HG03575 (cell line): Measurements from ENCODE around the gene ZNF335.
"Not testable (repeated sequence)": the region's sequence is repeated elsewhere in the genome, so short reads cannot be mapped to it uniquely, and the experiment has no call there.

Source experiments
- ATAC-seq: cut with Tn5 transposase; IDR thresholded peaks from one replicate; pipeline ENCODE4 v1.9.1; 2021; ENCODE audit not compliant: unreplicated experiment, insufficient number of reproducible peaks, low FRiP score; ENCODE audit errors: extremely low read depth

ZNF335 gene

DNA sequence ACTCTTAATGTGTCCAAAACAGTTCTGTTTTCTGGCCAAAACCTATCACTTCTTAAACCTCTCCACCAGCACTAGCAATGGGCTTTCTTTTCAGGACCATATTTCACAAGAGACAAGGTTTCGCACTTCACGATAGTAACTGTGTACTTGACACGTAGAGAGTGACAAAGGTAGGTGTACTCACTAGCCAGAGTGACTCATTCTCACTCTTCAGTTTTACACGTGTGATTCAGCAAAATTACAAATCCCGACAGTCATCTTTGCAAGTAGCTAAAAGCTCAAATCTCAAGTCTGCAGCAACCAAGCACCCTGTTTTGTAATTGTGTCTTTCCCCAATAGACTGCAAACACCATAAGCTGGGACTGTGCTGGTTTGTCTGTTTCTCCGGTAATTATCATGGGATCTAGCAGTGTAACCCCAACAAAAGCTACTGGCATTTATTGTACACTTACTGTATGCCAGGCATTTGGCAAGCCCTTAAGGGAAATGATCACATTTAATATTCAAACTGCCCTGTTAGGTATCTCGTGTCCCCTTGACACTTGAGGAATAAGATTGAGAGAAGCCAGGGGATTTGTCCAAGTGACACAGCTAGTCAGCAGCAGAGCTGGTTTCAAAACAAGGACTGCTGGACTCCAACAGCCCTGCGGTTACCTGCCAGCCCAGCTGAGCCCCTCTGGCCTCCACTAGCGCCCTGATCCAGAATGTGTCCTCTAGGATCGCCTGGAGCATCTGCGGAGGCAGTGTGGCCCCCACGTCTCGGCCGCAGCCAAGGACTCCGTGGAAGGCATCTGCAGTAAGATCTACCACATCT is 27.6 kb downstream of the ZNF335 start:
- no peak for ATAC-seq

DNA sequence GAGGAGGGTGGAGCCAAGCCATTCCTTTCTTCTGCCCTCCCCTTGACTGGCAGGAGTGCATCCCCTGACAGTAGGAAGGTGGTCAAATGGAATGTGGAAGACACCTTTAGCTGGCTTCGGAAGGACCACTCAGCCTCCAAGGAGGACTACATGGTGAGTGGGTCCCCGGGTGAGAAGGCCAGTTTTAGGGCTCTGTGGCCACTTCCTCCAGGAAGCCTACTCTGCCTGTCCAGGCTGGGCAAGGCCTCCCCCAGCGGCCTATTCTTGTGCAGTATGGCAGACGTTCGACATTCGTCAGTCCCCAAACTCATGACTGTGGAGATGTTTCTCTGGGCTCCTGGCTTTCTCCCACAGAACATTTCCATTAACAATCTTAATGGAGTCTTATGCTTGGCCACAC is 28.4 kb downstream of the ZNF335 start:
- ATAC-seq = no peak

DNA sequence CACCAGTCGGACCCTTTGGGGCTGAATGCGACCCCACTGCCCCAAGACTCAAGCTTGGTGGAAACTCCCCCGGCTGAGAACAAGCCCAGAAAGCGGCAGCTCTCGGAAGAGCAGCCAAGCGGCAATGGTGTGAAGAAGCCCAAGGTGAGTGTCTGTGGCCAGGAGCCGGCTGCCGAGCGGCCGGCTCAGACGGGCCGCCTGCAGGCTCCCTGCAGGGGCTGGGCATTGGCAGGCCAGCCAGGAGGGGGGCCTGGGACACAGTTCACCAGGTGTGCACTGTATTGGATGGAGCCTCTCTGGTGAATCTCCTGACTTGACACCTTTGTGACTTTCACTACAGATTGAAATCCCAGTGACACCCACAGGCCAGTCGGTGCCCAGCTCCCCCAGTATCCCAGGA is 31.5 kb downstream of the ZNF335 start:
- ATAC-seq = no peak

DNA sequence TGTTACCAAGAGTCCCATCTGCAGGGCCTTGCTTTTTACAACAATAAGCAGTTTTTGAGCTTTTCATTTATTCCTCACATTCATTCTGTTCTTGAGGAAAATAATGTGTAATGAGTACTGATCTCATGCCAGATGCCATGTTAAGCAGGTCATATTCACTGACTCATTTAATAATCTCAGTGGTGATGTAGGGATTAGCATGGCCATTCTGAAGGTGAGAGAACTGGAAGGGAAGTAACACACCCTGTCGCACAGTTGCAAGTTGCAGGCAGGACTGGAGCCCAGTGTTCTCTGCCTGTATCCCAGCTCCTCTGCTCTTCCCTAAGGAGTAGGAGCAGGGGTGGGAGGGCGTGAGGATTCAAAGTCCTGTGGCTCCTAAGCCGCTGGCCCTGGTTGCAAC is 31.9 kb downstream of the ZNF335 start:
- no peak for ATAC-seq

DNA sequence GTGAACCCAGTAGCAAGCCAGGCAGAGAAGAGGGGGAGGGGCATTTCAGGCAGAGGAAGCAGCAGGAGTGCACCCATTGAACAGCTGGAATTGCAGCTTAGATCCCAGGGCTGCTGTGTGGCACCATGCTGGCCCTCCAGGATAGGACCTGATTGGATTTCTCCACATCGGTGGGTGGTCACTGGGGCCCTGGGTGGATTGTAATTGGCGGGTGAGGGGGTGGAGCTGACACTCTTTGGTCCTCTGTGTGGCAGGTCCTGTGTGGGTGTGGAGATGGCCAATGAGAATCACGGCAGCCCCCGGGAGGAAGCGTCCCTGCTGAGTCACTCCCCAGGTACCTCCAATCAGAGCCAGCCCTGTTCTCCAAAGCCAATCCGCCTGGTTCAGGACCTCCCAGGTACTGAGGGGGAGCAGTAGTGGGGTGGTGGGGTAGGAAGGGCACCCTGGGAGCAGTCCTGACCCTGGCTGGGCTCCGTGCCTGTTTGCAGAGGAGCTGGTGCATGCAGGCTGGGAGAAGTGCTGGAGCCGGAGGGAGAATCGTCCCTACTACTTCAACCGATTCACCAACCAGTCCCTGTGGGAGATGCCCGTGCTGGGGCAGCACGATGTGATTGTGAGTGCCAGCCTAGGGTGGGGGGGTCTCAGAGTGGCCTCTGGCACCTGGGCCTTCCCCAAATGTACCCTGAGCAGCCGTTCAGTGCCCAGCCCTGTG is 33.1 kb downstream of the ZNF335 start:
- no peak for ATAC-seq

DNA sequence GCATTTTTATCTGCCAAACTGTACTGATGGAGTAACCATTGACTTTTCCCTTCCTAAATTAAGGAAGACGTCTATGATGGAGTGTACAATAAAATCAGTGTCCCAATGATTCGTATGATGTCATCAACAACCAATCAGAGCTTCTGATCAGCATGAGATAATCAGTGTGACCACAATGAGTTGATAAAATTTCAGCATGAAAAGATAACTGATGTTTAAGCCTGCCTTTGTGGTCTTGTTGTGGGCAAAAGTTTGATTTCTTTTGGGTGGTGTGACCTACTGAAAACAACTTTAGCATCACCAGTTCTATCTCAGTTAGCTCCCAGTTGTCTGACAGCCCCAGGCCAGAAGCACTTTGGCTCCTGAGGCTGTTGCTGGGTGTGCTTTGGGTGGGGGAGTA is 34.2 kb downstream of the ZNF335 start:
- ATAC-seq = no peak

DNA sequence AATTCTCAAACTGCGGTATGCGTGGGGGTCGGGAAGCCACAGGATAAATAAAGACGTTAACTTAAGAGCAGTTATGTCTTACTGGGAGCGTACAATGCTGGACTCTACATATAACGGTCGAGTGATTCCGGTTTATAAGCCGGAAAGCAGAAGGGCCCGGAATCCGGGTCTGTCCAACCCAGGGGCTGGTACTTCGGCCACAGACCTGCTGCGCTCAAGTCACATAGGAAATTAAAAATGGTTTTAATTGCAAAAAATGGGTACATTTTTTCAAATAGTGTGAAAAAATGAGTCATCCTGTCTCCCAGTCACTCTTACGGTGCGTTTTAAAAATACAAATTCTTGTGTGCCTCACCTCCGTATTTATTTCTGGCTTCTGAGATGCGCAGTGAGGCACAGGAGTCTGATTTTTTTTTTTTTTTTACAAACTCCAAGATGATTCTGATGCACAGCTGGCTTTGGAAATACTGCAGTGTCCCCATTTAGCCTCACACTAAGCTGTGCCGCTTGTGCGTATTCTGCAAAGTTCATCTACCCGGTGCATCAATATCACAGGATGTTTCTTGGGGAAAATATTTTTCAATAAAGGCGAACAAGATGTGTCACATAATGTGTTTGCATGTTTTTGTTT is 36.5 kb downstream of the ZNF335 start:
- no peak for ATAC-seq

DNA sequence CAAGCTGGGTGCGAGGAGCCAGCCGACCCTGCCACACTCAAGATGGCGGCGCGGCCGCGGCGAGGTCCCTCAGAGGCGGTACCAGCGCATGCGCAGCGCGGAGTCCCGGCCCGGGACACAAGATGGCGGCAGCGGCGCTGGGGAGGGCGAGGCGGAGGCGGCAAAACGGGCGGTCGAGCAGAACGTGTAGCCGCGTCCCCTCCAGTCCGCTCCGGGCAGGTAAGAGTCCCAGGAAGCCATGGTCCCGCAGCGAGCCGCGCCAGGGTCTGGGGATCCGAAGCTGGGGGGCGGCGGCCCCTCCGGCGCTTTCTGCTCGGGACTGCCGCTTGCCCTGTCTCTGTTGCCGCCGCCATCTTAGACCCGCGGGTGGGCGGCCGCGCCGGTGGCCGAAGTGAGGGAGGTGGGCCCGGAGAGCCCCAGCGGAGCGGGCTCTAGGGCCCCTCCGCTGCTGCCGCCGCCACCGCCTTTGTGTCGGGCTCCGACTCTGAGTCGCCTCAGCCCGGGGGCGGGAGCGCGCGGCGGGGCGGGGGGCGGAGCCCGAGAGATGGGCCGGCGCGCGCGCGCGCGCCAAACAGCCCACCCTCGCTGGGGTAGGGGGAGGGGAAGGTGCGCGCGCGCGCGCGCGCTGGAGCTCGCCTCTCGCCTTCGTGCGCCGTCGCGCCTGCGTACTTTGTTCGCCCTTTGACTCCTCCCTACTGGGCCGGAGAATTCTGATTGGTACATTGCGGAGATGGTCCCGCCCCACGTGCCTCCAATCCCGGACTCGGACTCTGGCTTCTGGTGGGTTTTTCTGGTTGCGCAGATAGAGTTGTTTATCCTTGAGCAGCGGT is 37.2 kb downstream of the ZNF335 start, which contains the start of gene PCIF1:
TSS of gene PCIF1 (plus strand) at position 98 of the 830 bp plus-strand sequence. CDS start 4,317 bp downstream, outside the sequence.
- ATAC-seq = peak; percentile 34

DNA sequence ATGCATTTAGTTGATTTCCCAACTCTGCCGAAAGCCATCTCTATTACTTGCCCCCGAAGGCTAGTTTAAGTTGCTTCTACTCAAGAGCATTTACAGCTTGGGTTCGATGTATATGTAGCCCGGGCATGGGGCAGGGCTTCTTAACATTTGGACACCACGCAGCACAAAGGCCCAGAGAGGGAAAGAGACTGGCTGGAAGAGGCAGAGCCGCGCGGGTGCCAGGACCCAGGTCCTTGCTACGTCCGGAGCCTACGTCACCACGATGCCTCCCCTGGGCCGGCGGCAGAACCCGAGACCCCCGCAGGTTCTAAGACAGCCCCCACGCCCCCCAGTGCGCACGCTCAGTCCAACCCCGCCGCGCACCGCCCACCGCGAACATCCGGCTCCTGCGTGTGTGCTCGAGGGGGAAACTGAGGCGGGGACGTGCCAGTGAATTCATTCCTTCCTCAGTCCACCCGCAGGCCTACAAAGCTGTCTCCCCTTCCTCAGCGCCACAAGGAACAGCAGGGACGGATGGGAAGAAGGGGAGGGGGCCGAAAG is 37.9 kb downstream of the ZNF335 start:
- no peak for ATAC-seq

DNA sequence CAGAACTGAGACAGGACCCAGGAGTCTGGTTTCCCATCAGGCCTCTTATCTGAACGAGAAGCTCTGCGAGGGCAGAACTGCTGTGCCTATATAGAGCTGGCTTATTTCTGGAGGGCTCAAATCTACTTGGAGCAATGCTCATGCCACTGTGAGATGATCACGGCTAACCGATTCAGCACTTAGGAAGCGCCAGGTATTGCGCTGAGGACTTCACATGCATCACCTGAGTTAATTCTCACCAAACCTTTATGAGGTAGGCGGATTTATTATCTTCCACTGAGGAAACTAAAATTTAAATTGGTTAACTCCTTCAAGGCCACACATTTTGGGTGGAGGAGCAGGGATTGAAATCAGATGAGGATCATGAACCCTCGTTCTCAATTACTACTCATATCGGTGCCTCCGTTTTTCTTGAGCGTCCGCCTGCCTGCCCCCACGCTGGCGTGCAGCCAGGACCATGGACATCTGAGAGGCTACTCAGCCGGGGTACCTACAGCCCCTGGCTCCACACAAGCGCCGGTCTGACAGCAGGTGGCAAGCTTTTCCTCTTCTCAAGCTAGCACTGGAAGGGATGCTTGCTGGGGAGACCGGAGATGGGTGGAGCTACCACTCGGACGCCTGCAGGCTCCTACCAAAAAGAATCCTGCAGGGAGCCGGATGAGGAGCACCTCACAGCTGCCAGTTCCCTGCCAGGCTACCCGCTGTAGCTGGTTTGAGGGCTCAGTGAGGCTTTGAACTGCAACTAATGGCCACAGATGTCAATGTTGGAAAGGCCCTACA is 38.5 kb downstream of the ZNF335 start:
- no peak for ATAC-seq

DNA sequence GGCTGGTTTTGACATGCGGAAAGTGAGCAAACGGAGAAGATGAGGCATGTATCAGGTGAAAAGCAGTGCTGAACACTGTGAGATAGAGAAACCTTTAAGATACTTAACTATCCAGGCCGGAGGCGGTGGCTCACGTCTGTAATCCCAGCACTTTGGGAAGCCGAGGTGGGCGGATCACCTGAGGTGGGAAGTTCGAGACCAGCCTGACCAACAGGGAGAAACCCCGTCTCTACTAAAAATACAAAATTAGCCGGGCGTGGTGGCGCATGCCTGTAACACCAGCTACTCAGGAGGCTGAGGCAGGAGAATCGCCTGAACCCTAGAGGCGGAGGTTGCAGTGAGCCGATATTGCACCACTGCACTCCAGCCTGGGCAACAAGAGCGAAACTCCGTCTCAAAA is 40.3 kb downstream of the ZNF335 start:
- not testable (repeated sequence) for ATAC-seq

DNA sequence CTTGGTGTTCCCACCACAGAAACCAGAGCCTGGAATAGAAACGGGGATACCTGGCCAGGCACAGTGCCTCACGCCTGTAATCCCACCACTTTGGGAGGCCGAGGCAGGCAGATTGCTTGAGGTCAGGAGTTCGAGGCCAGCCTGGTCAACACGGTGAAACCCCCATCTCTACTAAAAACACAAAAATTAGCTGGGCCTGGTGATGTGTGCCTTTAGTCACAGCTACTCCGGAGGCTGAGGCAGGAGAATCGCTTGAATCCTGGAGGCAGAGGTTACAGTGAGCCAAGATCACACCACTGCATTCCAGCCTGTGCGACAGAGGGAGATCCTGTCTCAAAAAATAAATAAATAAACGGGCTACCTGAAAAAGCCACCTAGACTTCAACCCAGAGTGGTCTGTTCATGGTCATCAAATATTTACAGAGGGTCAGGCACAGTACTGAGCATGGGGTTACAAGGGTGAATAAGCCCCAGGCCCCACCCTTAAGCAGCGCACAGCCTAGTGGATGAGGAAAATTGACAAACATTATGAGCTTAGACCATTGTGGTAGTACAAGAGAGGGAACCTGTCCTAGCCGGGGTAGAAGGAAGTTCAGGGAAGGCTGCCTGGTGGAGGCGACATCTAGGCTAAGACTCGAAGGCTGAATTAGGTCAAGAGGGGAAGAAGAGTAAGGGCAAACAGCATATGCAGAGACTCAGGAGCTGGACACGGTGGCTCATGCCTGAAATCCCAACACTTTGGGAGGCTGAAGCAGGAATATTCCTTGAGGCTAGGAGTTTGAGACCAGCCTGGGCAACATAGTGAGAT is 44.7 kb downstream of the ZNF335 start:
- ATAC-seq = no peak

DNA sequence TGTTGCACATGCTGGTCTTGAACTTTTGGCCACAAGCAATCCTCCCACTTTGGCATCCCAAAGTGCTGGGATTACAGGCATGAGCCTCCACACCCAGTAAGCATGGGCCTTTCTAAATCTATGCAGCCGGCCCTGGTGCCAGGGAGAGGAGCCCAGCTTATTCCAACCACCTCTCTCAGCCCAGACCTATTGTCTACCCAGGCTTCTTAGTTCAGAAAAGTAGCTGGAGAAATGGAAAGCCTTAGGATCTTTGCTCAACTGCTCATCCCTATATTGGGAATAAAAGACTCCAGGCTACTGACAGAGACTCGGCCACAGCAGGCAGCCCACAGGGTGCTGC is 45.3 kb downstream of the ZNF335 start:
- ATAC-seq = no peak

DNA sequence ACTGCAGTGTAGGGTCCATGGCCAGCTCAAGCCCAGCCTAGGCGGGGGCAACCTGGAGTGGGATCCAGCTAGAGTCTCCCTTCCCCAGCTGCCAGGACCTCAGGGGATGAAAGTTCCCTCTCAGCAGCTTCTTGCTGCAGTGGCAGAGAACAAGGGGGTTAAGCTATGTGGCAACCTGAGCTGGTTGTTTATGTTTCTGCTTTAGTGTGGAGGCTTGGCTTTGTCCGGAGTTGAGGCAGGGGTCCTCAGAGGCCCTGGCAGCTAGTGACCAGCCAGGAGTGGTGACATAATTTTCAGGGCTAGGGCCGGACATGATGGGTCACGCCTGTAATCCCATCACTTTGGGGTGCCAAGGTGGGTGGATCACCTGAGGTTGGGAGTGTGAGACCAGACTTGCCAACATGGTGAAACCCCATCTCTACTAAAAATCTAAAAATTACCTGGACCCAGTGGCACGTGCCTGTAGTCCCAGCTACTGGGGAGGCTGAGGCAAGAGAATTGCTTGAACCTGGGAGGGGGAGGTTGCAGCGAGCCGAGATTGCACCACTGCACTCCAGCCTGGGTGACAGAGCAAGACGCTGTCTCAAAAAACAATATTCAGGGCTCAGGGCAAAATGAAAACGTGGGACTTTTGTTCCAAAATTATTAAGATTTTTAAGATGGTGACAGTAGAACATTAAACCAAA is 46.0 kb downstream of the ZNF335 start:
- ATAC-seq = no peak

DNA sequence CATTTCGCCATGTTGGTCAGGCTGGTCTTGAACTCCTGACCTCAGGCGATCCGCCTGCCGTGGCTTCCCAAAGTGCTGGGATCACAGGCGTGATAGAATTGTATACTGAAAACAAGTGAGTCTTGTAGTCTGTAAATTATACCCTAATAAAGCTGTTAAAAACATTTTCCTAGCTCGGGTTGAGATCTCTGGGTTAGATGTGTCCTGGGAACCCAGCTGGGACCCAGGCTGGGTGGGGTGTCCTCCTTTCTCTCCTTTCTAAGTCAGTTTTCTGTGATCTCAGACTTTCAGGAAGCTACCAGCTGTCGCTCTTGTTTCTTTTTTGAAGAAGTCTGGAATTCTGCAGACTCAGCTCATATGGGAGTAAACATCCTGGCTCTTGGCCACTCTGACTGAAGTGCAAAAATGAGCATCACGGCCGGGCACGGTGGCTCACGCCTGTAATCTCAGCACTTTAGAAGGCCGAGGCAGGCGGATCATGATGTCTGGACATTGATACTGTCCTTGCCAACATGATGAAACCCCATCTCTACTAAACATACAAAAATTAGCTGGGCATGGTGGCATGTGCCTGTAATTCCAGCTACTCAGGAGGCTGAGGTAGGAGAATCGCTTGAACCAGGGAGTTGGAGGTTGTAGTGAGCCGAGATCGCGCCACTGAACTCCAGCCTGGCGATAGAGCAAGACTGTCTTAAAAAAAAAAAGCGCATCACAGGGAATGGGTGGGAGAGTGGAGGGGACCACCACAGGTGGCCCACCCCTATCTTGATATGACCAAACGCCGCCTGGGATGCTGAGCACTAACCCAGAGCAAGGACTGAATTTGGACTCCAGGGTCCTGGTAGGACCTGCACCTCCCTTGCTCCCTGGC is 47.4 kb downstream of the ZNF335 start:
- no peak for ATAC-seq
